HG03442 (cell line): ENCODE measurements around the gene COPS9.

ENCODE experiments used
- ATAC-seq: cut with Tn5 transposase; IDR thresholded peaks from one replicate; pipeline ENCODE4 v1.9.1; 2021; ENCODE audit warnings: mild to moderate bottlenecking, moderate library complexity; ENCODE audit not compliant: unreplicated experiment

COPS9 gene

DNA sequence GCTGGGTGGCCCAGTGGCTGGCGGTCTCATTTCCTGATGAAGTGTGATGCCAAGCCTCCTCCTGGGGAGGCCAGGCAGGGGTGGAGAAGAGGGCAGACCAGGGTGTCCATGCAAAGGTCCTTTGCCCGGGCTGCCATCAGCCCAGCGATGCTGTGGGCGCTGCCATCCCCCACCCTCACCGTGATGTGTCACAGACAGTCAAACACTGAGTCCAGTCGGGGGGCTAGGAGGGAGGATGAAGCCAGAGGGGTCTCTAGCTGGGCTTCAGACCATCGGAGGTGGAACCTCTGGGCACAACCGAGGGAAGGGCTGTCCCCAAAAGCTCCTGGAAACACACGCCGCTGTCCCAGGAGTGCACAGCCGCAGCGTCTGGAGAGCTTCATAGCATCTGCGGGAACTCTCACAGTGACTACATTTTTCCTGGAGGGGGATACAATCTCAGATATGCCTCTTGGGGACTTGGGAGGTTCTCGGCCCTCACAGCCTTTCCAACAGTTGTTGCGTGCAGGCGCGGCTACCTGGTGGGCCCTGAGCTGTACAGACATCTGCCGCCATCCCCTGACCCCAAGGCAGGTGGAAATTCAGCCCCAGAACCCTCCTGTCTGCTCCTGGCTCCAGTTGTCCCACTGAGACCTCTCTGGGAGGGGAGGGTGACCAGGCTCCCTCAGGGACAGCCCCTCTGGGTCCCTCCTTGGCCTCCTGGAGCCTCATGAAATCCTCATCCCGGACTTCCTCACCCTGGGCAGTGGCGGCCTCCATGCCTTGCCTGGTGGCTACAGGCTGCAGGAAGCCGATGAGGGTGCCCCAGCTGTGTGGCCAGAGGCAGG lies 30.9 kb upstream of the COPS9 start:
- ATAC-seq = no peak

DNA sequence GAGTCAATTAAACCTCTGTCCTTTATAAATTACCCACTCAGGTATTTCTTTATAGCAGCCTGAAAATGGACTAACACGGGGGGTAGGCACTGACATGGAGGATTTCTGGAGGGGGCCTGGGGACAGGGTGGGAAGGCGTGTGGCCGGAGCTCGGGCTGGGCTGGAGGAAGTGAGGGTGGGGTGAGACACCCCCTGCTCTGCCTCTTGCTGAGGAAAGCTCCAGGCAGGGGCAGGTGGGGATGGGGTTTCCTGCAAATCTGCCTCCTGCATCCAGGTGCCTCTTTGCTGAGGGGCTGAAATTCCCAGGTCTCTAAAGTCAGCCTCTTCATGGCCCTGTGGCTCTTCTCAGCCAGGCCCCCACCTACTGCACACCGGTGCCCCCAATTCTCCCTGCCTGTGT lies 30.1 kb upstream of the COPS9 start:
- no peak for ATAC-seq

DNA sequence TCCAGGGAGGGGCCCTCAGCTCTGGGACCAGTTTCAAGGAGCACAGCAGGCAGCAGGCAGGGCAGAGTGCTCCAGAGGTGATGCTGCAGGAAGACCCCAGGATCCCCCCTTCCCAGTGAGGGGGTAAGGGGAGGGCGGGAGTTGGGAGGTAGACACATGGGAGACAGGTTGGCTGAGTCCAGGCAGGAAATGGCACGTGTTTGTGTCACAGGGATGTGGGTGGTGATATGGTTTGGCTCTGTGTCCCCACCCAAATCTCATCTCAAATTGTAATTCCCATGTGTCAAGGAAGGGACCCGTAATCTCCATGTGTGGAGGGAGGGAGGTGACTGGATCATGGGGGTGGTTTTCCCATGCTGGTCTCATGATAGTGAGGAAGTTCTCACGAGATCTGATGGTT lies 29.6 kb upstream of the COPS9 start:
- ATAC-seq = no peak

DNA sequence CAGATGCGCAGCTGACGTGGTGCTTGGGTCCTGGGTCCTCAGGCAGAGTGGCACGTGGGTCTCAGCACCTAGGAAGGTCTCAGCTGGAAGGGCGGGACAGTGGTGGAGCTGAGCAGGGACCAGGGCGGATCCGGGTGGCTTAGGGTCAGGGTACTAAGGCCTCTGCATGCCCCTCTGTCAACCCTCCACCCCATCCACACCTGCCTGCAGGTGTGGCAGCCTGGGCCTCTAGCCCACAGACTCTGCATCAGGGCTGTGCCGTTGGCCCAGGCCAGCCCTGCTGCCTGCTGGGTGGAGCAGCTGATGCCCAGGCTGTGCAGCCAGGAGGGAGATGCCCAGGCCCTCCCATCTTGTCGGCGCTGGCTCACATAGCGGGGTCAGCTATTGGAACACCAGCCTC lies 28.9 kb upstream of the COPS9 start:
- ATAC-seq = no peak

DNA sequence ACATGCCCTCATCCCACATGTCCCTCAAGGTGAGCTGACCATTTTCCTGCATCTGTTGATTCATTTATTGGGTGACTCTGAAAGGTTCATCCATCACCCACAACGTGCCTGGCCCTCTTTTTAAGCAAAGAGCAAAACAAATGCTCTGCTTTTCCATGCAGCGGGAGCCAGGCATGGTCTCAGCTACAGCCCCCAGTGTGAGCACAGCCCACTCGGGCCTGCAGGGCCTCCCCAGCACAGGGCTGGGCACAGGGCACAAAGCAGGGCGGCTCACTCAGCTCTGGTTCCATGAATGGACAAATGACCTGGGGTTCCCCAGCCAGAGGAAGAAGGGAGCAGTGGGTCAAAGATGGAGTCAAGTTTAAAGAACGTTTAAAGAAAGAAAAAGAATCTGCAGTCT lies 28.5 kb upstream of the COPS9 start:
- ATAC-seq = no peak

DNA sequence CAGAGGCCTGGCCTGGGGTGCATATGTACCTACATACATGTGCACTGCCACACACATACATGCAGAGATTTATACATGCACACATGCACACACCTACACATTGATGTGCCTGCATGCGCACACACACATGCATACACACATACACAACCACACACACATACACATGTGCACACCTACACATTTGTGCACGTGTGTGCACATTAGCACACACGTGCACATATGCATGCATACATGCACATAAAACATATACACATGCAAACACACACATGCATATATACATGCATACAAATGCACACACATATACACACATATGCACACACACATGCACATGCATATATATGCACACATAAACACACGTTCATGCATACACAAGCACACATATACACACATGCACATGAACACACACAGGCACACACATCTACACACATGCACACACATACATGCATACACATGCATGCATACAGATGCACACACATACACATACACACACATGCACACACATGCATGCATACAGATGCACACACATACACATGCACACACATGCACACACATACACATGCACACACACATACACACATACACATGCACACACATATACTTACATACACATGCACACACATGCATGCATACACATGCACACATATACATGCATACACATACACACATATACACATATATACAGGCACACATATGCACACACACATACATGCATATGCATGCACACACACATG lies 27.9 kb upstream of the COPS9 start:
- ATAC-seq = no peak

DNA sequence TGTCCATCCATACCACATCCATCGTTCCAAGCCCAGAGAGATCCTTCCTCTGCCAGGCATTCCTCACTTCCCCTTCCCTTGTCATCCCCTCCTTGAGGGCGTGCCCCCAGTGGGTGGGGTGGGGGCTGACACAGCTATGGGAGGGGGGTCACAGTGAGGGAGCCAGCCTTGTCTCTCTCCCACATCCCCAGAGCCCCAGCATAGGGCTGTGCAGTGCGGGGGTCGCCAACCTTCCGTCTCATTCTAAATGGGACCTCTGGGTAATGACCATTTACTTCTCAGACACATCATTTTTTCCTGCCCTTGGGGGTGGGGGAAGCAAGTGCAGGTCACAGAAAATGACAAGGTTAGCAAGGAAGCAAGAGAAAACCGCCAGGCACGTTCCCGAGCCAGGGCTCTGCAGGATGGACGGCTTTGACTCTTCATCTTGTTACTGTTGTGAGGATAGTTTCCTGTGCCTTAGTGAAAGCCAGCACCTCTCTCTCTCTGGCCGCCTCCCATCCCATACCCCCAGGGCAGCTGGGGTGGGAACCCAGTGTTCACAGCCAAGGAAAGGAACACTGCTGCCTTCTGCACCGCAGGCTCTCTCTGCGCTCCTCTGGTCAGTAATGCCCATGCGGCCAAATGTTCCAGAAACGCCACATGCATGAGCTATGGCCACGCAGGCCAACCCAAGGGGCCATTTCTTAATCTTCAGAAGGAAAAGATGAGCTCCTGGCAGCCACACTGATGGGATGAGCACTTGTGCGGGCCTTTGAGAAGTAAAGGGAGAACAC lies 27.0 kb upstream of the COPS9 start:
- no peak for ATAC-seq

DNA sequence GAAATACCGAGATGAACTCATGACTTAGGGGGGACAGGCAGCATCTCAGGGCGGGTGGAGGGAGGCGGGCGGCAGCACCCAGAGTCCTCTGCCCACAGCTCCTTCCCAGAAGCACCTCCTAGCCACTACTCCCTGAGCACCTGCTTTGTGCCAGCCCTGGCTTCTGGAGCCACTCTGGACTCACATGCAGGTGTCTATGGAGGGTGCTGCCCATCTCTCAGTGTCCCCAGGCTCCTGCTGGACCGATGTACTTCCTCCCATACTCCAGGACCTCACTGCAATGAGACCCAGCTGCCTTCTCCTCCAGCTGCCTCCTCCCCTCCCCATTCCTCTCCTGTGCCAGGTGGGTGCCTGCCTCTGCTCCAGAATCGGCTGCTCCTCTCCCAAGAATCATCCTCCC lies 26.4 kb upstream of the COPS9 start:
- no peak for ATAC-seq

DNA sequence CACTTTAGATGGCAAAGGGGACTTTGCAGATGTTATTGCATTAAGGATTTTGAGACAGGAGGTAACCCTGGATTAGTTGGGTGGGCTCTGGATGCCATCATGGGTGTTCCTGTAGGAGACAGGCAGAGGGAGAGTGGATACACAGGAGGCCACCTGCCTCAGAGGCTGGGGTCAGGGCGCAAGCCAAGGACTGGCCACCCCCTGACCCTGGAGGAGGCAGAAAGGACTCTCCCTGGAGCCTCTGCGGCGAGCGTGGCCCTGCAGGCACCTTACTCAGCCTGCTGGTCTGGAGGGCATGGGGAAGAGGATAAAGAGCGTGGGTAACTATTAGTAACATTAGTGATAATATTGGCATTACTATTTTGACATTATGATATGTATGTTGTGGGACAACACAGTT lies 25.9 kb upstream of the COPS9 start:
- no peak for ATAC-seq

DNA sequence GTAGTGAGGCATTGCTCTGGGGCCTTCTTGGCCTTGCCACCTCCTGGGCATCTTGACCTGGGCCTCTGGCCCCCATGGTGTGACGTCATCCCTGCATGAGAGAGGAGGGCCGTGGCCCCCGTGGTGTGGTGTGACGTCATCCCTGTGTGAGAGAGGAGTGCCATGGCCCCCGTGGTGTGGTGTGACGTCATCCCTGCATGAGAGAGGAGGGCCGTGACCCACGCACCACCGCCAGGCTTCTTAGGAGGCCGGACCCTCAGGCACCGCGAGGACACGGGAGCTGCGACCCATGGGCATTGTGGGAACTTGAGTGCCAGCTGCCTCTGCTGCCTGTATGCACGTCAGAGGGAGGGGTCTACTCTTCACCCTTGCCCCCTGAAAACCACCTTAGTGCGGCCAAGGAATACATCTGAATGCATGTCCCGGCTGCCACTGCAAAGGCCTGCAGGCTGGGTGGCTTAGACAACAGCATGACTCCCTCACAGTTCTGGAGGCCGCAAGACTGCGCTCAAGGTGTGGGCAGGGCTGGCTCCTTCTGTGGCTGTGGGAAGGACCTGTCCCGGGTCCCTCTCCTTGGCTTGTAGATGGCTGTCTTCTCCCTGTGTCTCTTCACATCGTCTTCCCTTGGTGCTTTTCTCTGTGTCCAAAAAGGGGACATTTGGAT lies 25.1 kb upstream of the COPS9 start:
- ATAC-seq = no peak

DNA sequence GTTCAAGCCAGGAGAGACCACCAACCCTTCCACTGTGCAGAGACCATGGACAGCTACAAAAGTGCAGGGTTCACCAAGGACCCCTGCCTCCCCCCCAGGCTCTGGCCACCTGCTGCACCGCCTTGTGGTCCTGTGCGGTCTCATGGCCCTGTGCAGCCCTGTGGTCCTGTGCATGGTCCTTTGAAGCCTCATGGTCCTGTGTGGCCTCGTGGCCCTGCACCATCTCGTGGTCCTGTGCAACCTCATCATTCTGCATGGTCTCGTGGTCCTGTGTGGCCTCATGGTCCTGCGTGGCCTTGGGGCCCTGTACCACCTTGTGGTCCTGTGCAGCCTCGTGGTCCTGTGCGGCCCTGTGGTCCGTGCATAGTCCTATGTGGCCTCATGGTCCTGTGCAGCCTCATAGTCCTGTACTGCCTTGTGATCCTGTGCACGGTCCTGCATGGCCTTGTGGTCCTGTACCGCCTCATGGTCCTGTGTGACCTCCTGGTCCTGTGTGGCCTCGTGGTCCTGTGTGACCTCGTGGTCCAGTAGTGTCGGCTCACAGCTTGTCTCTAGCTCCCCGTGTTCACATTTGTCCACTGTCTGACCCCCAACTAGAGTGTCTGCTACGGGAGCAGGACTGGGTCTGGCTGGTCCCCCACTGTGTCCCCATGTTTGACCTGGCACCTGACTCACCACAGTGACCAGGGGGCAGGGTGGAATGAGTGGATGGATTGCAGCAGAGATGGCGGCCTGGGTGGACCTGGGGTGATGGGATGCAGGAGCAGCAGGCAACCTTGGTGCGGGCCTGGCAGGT lies 24.4 kb upstream of the COPS9 start:
- ATAC-seq = no peak

DNA sequence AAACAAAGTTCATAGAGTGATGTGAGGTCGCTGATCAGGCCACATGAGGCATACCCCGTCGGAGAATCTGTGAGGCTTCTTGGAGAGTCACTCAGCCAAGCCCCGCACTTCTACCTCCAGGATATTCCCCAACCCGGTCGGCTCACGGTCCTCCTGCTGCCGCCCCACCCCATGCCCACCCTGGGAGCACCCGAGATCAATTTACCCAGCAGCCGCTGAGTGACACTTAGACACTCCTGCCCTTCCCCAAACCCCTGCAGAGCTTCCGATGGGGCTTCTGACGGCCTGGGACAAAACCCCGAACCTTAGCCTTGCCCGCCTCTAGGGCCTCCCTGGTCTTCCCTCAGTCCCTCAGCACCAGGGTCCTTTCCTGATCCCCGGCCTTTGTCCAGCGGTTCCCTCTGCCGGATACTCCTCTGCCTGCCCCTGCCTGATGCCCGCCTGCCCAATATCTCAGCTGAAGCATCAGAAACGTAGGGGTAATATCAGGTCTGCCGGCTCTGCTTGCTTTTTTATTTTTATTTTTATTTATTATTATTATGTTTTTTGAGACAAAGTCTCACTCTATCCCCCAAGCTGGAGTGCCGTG lies 23.2 kb upstream of the COPS9 start:
- ATAC-seq = no peak

DNA sequence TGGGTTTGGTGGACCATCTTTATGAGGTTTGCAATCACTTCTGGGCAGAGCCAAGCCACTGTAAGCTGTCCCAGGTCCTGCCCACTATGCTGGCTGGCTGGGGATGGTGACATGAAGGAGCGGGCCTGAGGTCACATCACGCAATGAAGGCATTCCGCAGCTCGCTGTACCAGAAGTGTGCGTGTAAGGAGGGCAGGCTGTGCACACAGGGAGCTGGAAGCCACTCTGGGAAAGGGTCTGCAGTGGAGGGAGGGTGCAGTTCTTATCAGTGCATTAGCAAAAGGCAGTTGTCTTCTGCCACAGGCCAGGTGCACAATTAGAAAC lies 21.0 kb upstream of the COPS9 start:
- ATAC-seq = no peak

DNA sequence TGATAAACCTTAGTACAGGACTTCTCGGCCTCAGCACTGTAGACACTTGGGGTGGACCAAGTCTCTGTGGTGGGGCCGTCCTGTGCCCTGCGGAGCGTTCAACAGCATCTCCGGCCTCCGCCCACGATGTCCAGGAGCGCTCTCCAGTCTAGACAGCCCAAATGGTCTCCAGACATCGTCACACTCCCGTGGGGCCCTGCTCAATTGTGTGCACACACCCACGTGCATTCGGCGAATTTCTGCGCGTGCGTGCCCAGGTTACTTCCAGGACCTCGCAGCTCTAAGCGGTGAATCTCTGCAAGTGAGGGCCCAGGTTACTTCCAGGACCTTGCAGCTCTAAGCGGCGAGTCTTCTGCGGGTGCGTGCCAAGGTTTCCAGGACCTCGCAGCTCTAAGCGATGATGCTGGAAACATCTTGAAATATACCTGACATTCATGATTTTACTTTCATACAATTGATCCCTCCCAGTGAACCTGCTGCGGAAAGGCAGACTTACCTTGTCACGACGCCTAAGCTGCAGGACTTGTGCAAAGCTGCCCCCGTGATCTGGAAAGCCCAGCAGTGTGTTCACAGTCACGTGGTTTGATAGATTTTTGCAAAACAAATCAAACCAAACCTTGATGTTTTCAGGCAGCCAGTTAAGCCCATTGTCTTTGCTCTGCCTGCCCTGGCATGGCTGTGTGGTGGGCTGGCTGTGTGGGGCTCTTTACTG lies 20.5 kb upstream of the COPS9 start:
- ATAC-seq = no peak

DNA sequence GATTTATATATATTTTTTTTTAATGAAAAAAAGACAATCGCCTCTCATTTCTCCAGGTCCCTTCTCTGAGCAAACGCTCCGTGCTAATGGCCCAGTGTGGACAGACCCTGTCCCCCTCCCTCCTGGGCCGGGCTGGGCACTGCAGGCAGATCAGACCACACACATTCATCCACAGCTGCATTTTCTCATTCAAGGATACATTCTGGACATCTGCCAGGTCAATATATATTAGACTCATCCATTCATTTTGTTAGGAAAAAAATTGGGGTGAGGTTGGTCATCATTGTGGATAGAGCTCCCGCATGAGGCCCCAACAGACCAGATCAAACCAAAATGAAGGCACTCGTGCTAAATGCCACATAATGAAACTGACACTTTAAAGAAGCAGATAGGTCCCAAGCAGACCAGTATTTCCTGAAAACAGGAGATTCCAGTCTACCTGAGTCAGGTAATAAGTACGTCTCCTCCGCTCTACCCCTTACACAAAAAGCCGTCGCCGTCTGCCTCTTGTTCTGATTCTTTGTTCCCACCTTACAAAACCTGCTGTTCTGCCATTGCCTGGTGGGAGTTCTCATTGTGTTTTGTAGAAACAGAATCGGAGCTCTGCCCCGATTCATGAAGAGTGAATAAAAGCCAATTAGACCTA lies 19.8 kb upstream of the COPS9 start:
- no peak for ATAC-seq

DNA sequence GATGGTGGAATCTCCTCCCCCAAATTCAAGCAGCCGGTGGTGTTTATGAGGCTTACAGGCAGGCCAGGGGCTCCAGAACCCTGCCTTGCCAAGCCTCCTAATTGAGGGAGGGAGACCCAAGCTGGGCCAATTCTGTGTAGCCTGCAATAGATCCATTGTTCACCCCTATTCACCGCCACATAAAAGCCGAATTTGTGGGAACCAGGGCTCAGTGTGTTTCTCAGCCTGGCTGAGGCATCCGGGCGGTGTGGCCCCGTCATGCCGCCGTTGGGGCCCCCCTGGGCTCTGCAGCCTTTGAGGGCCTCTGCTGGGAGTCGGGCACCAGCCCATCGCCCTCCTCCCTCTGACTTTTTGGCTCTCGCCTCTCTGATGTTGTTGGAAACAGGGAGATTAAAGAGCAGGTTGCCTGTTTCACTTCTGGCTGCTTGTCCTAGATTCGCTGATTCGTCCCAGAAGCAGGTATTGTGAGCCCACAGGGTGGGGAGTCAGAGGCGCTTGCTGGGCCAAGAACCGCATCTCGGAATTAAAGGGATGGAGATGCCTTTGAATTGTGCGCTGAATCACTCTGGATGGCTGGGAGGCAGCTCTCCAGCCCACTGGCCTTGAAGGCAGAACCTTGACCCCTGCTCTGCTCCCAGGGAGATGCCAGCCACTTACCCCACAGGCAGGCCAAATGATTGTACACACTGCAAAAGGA lies 19.1 kb upstream of the COPS9 start:
- ATAC-seq = no peak

DNA sequence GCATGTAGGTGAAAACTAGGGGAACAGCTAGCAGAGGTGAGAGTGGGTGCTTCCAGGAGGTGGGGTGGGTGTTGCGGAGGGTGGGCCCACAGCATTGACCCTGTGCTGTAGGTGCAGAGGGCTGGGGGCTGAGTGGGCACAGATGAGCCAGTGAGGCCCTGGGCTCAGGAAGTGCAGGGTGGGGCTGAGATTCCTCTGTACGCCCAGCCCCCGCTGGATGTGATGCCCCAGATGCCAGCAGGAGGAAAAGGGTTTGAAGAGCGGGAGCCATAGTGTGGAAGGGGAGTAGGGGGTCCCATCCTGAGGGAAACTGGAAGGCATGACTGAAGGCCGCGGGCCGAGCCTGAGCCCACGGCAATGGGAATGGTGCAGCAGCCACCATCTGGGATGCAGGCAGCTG lies 18.5 kb upstream of the COPS9 start:
- ATAC-seq = no peak

DNA sequence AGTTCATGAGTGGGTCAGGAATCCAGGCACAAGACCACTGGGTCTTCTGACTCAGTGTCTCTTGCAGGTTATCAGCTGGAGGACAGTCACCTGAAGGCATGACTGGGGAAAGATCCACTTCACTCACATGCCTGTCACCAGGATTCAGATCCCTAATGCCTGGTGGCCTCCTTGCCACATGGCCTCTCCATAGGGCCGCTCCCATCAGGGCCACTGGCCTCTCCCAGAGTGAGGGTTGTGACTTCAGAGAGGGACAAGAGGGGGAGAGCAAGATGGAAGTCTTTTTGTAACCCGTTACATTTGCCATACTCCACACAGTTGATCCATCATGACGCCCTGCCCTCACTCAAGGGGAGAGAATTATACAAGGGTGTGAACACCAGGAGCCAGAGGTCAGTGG lies 17.3 kb upstream of the COPS9 start:
- no peak for ATAC-seq
